ENCODE measurements around the gene CDK12. TPM values are rescaled to one million over a fixed set of nuclear protein-coding genes. Genes with fewer than 3 reads are reported as not detected.
A peak's percentile ranks its signal among the peaks of the same experiment; 100 is the strongest.
"Not testable (repeated sequence)": the region's sequence is repeated elsewhere in the genome, so short reads cannot be mapped to it uniquely, and the experiment has no call there.

The CDK12 gene
- polyA plus RNA-seq = 10 to 100 TPM in 1 of 2 donors, 1 to 10 TPM in 1; 9.4 to 12.9 TPM

GRCh38 chr17:39461113-39461925 is at the start of gene CDK12:
CDK12 (plus strand) TSS chr17:39461486; CDS start chr17:39462072, 586 bp downstream.
- Histone ChIP-seq H3K36me3 (ENCODE audit: control insufficient read depth in 2 of 2, insufficient read depth in 2 of 2, low read length in 1 of 2) (no peaks in the 10 kb centered on the region), H3K27me3 (ENCODE audit: control insufficient read depth in 1 of 2, insufficient read depth in 2 of 2, low read length in 2 of 2) (no peaks in the 10 kb centered on the region), H3K4me1 (ENCODE audit: control insufficient read depth in 2 of 2, insufficient read depth in 2 of 2, low read length in 1 of 2) (no peaks in the 10 kb centered on the region), H3K27ac (ENCODE audit: low read depth in 2 of 2, low read length in 1 of 2) (peak within 1 kb of the TSS; percentile 98 to 100), H3K9me3 (ENCODE audit: control insufficient read depth in 2 of 2, insufficient read depth in 1 of 2, low read depth in 1 of 2, low read length in 1 of 2) (no peaks in the 10 kb centered on the region), H3K4me3 (ENCODE audit: low read depth in 1 of 2, low read length in 2 of 2) (peak within 1 kb of the TSS; percentile 75 to 76)
- WGBS, 2 donors = 1% methylated on average over 44 to 51 of the region's 51 CpGs

- whole genome bisulfite sequencing, 2 donors = 90 to 95% methylated on average over 1 of the region's 1 CpG
- Histone ChIP-seq H3K4me3 (ENCODE audit: low read depth in 1 of 2, low read length in 2 of 2) (no peak overlapping the region), H3K36me3 (ENCODE audit: control insufficient read depth in 2 of 2, insufficient read depth in 2 of 2, low read length in 1 of 2) (peaks cover 20 to 26% of the 10 kb centered on the region in 2 donors)
Observed at GRCh38 chr17:39416141-39416540, 45.1 kb upstream of the CDK12 start.

GRCh38 chr17:39429600-39429999 is 31.7 kb upstream of the CDK12 start:
- Histone ChIP-seq H3K4me3 (ENCODE audit: low read depth in 1 of 2, low read length in 2 of 2) (no peak overlapping the region), H3K9me3 (ENCODE audit: control insufficient read depth in 2 of 2, insufficient read depth in 1 of 2, low read depth in 1 of 2, low read length in 1 of 2) (no peaks in the 10 kb centered on the region), H3K36me3 (ENCODE audit: control insufficient read depth in 2 of 2, insufficient read depth in 2 of 2, low read length in 1 of 2) (peaks cover 13 to 19% of the 10 kb centered on the region in 2 donors), H3K27ac (ENCODE audit: low read depth in 2 of 2, low read length in 1 of 2) (no peak overlapping the region), H3K4me1 (ENCODE audit: control insufficient read depth in 2 of 2, insufficient read depth in 2 of 2, low read length in 1 of 2) (no peaks in the 10 kb centered on the region), H3K27me3 (ENCODE audit: control insufficient read depth in 1 of 2, insufficient read depth in 2 of 2, low read length in 2 of 2) (no peaks in the 10 kb centered on the region)
- 97 to 99% methylated on average over 4 of the region's 4 CpGs for WGBS, 2 donors

More at GRCh38 chr17:39416141-39416540, 45.1 kb upstream of the CDK12 start:
- H3K4me1 ChIP-seq (ENCODE audit: control insufficient read depth in 2 of 2, insufficient read depth in 2 of 2, low read length in 1 of 2) = no peaks in the 10 kb centered on the region
- H3K9me3 ChIP-seq (ENCODE audit: control insufficient read depth in 2 of 2, insufficient read depth in 1 of 2, low read depth in 1 of 2, low read length in 1 of 2) = no peaks in the 10 kb centered on the region
- H3K27me3 ChIP-seq (ENCODE audit: control insufficient read depth in 1 of 2, insufficient read depth in 2 of 2, low read length in 2 of 2) = no peaks in the 10 kb centered on the region
- H3K27ac ChIP-seq (ENCODE audit: low read depth in 2 of 2, low read length in 1 of 2) = no peak overlapping the region

GRCh38 chr17:39439868-39440267 is 21.4 kb upstream of the CDK12 start:
- not testable (repeated sequence) for H3K4me1 ChIP-seq (ENCODE audit: control insufficient read depth in 2 of 2, insufficient read depth in 2 of 2, low read length in 1 of 2); H3K36me3 ChIP-seq (ENCODE audit: control insufficient read depth in 2 of 2, insufficient read depth in 2 of 2, low read length in 1 of 2); H3K27ac ChIP-seq (ENCODE audit: low read depth in 2 of 2, low read length in 1 of 2); H3K4me3 ChIP-seq (ENCODE audit: low read depth in 1 of 2, low read length in 2 of 2); H3K9me3 ChIP-seq (ENCODE audit: control insufficient read depth in 2 of 2, insufficient read depth in 1 of 2, low read depth in 1 of 2, low read length in 1 of 2); H3K27me3 ChIP-seq (ENCODE audit: control insufficient read depth in 1 of 2, insufficient read depth in 2 of 2, low read length in 2 of 2)
- 99 to 100% methylated on average over 2 of the region's 2 CpGs for WGBS, 2 donors

- H3K36me3 ChIP-seq (ENCODE audit: control insufficient read depth in 2 of 2, insufficient read depth in 2 of 2, low read length in 1 of 2) = peaks cover 6 to 8% of the 10 kb centered on the region in 2 donors
- H3K4me3 ChIP-seq (ENCODE audit: low read depth in 1 of 2, low read length in 2 of 2) = no peak overlapping the region
- H3K4me1 ChIP-seq (ENCODE audit: control insufficient read depth in 2 of 2, insufficient read depth in 2 of 2, low read length in 1 of 2) = no peaks in the 10 kb centered on the region
- H3K27me3 ChIP-seq (ENCODE audit: control insufficient read depth in 1 of 2, insufficient read depth in 2 of 2, low read length in 2 of 2) = no peaks in the 10 kb centered on the region
- no peak overlapping the region for H3K27ac ChIP-seq (ENCODE audit: low read depth in 2 of 2, low read length in 1 of 2)
- no peaks in the 10 kb centered on the region for H3K9me3 ChIP-seq (ENCODE audit: control insufficient read depth in 2 of 2, insufficient read depth in 1 of 2, low read depth in 1 of 2, low read length in 1 of 2)
Observed at GRCh38 chr17:39443326-39443725, 18.0 kb upstream of the CDK12 start.

GRCh38 chr17:39447561-39447960 is 13.7 kb upstream of the CDK12 start:
- Histone ChIP-seq H3K9me3 (ENCODE audit: control insufficient read depth in 2 of 2, insufficient read depth in 1 of 2, low read depth in 1 of 2, low read length in 1 of 2) (no peaks in the 10 kb centered on the region), H3K27ac (ENCODE audit: low read depth in 2 of 2, low read length in 1 of 2) (no peak overlapping the region), H3K27me3 (ENCODE audit: control insufficient read depth in 1 of 2, insufficient read depth in 2 of 2, low read length in 2 of 2) (no peaks in the 10 kb centered on the region), H3K4me1 (ENCODE audit: control insufficient read depth in 2 of 2, insufficient read depth in 2 of 2, low read length in 1 of 2) (no peaks in the 10 kb centered on the region), H3K36me3 (ENCODE audit: control insufficient read depth in 2 of 2, insufficient read depth in 2 of 2, low read length in 1 of 2) (peaks cover 3% of the 10 kb centered on the region in 2 donors), H3K4me3 (ENCODE audit: low read depth in 1 of 2, low read length in 2 of 2) (no peak overlapping the region)
- 89% methylated on average over 5 of the region's 5 CpGs for WGBS, 2 donors

- 81 to 83% methylated on average over 13 of the region's 13 CpGs for WGBS, 2 donors
- Histone ChIP-seq H3K4me1 (ENCODE audit: control insufficient read depth in 2 of 2, insufficient read depth in 2 of 2, low read length in 1 of 2) (no peaks in the 10 kb centered on the region), H3K4me3 (ENCODE audit: low read depth in 1 of 2, low read length in 2 of 2) (peak overlapping the region in 1 of 2 donors; percentile 100), H3K9me3 (ENCODE audit: control insufficient read depth in 2 of 2, insufficient read depth in 1 of 2, low read depth in 1 of 2, low read length in 1 of 2) (no peaks in the 10 kb centered on the region), H3K36me3 (ENCODE audit: control insufficient read depth in 2 of 2, insufficient read depth in 2 of 2, low read length in 1 of 2) (no peaks in the 10 kb centered on the region), H3K27me3 (ENCODE audit: control insufficient read depth in 1 of 2, insufficient read depth in 2 of 2, low read length in 2 of 2) (no peaks in the 10 kb centered on the region), H3K27ac (ENCODE audit: low read depth in 2 of 2, low read length in 1 of 2) (no peak overlapping the region)
Observed at GRCh38 chr17:39450051-39450450, 11.2 kb upstream of the CDK12 start.

GRCh38 chr17:39450847-39451581 is 10.3 kb upstream of the CDK12 start, which contains the start of gene MED1:
MED1 (minus strand) TSS chr17:39451263; CDS start chr17:39451062, 201 bp downstream.
- Histone ChIP-seq H3K4me1 (ENCODE audit: control insufficient read depth in 2 of 2, insufficient read depth in 2 of 2, low read length in 1 of 2) (no peaks in the 10 kb centered on the region), H3K27me3 (ENCODE audit: control insufficient read depth in 1 of 2, insufficient read depth in 2 of 2, low read length in 2 of 2) (no peaks in the 10 kb centered on the region), H3K36me3 (ENCODE audit: control insufficient read depth in 2 of 2, insufficient read depth in 2 of 2, low read length in 1 of 2) (no peaks in the 10 kb centered on the region), H3K27ac (ENCODE audit: low read depth in 2 of 2, low read length in 1 of 2) (peak within 1 kb of the TSS; percentile 80 to 94), H3K9me3 (ENCODE audit: control insufficient read depth in 2 of 2, insufficient read depth in 1 of 2, low read depth in 1 of 2, low read length in 1 of 2) (no peaks in the 10 kb centered on the region), H3K4me3 (ENCODE audit: low read depth in 1 of 2, low read length in 2 of 2) (peak within 1 kb of the TSS; percentile 74 to 100)
- 0 to 1% methylated on average over 37 of the region's 37 CpGs for WGBS, 2 donors

- WGBS, 2 donors = 84 to 87% methylated on average over 4 of the region's 4 CpGs
- no peak overlapping the region for H3K27ac ChIP-seq (ENCODE audit: low read depth in 2 of 2, low read length in 1 of 2)
- H3K9me3 ChIP-seq (ENCODE audit: control insufficient read depth in 2 of 2, insufficient read depth in 1 of 2, low read depth in 1 of 2, low read length in 1 of 2) = no peaks in the 10 kb centered on the region
- H3K4me3 ChIP-seq (ENCODE audit: low read depth in 1 of 2, low read length in 2 of 2) = no peak overlapping the region
- no peaks in the 10 kb centered on the region for H3K4me1 ChIP-seq (ENCODE audit: control insufficient read depth in 2 of 2, insufficient read depth in 2 of 2, low read length in 1 of 2)
- no peaks in the 10 kb centered on the region for H3K36me3 ChIP-seq (ENCODE audit: control insufficient read depth in 2 of 2, insufficient read depth in 2 of 2, low read length in 1 of 2)
- no peaks in the 10 kb centered on the region for H3K27me3 ChIP-seq (ENCODE audit: control insufficient read depth in 1 of 2, insufficient read depth in 2 of 2, low read length in 2 of 2)
Observed at GRCh38 chr17:39455919-39456318, 5.4 kb upstream of the CDK12 start.

All from esophagus (tissue), 2 donors.